H9 (cell line): ENCODE results near the gene CASQ2. TPM values are rescaled to one million over a fixed set of nuclear protein-coding genes. Genes with fewer than 3 reads are reported as not detected.

ENCODE experiments used
- DNase-seq: peaks from one replicate; pipeline ENCODE4 v3.0.0-alpha.2; 2017
- H2AFZ ChIP-seq: one replicate; pipeline ENCODE4 v1.6.1; 2013; ENCODE audit warnings: mild to moderate bottlenecking, low read length, control low read depth, moderate library complexity
- H2AK5ac ChIP-seq: 2 replicates; pipeline ENCODE4 v1.6.1; 2013; ENCODE audit warnings: low read length, control low read depth, mixed read lengths; ENCODE audit not compliant: insufficient read length
- H2BK120ac ChIP-seq: one replicate; pipeline ENCODE4 v1.6.1; 2013; ENCODE audit warnings: low read depth, mild to moderate bottlenecking, low read length, control low read depth, inconsistent platforms; ENCODE audit not compliant: poor library complexity, severe bottlenecking
- H2BK12ac ChIP-seq: 2 replicates; pipeline ENCODE4 v1.6.1; 2013; ENCODE audit warnings: low read length, control low read depth, mixed read lengths, low read depth; ENCODE audit not compliant: insufficient read length
- H2BK15ac ChIP-seq: 2 replicates; pipeline ENCODE4 v1.6.1; 2013; ENCODE audit warnings: low read depth, low read length, control low read depth
- H2BK20ac ChIP-seq: one replicate; pipeline ENCODE4 v1.6.1; 2013; ENCODE audit warnings: low read depth, mild to moderate bottlenecking, low read length, control low read depth, inconsistent platforms; ENCODE audit not compliant: poor library complexity, severe bottlenecking
- H2BK5ac ChIP-seq: 2 replicates; pipeline ENCODE4 v1.6.1; 2013; ENCODE audit warnings: low read length, control low read depth, mixed read lengths; ENCODE audit not compliant: insufficient read length
- H3K14ac ChIP-seq: 2 replicates; pipeline ENCODE4 v1.6.1; 2013; ENCODE audit warnings: low read length, control low read depth; ENCODE audit not compliant: insufficient read depth
- H3K18ac ChIP-seq: 2 replicates; pipeline ENCODE4 v1.6.1; 2013; ENCODE audit warnings: low read depth, mild to moderate bottlenecking, mixed read lengths, low read length, control low read depth; ENCODE audit not compliant: insufficient read length
- H3K23ac ChIP-seq: 2 replicates; pipeline ENCODE4 v1.6.1; 2013; ENCODE audit warnings: low read length, control low read depth, mixed read lengths, low read depth; ENCODE audit not compliant: insufficient read length
- H3K23me2 ChIP-seq: 2 replicates; pipeline ENCODE4 v1.6.1; 2013; ENCODE audit warnings: low read depth, mild to moderate bottlenecking, mixed read lengths, low read length, control low read depth; ENCODE audit not compliant: insufficient read length, poor library complexity, severe bottlenecking
- H3K27ac ChIP-seq: 2 replicates; pipeline ENCODE4 v1.5.1; 2013; ENCODE audit warnings: low read length, control low read depth, mixed read lengths, low read depth; ENCODE audit not compliant: insufficient read length
- H3K27me3 ChIP-seq: 2 replicates; pipeline ENCODE4 v1.6.1; 2013; ENCODE audit warnings: low read length, control low read depth, inconsistent platforms; ENCODE audit not compliant: insufficient read depth
- H3K4ac ChIP-seq: 2 replicates; pipeline ENCODE4 v1.6.1; 2013; ENCODE audit warnings: low read depth, mild to moderate bottlenecking, control low read depth, inconsistent platforms, low read length, moderate library complexity
- H3K4me1 ChIP-seq: 2 replicates; pipeline ENCODE4 v1.6.1; 2013; ENCODE audit warnings: low read length, control low read depth, inconsistent platforms; ENCODE audit not compliant: insufficient read depth
- H3K4me2 ChIP-seq: 2 replicates; pipeline ENCODE4 v1.6.1; 2013; ENCODE audit warnings: low read length, control low read depth, mixed read lengths; ENCODE audit not compliant: insufficient read length, insufficient read depth
- H3K56ac ChIP-seq: 2 replicates; pipeline ENCODE4 v1.6.1; 2013; ENCODE audit warnings: low read depth, mild to moderate bottlenecking, mixed read lengths, low read length, control low read depth; ENCODE audit not compliant: insufficient read length
- H3K79me1 ChIP-seq: 2 replicates; pipeline ENCODE4 v1.6.1; 2013; ENCODE audit warnings: low read depth, mild to moderate bottlenecking, moderate library complexity, low read length, control low read depth, inconsistent platforms; ENCODE audit not compliant: insufficient read depth, poor library complexity, severe bottlenecking
- H3K79me2 ChIP-seq: 2 replicates; pipeline ENCODE4 v1.6.1; 2013; ENCODE audit warnings: low read length, control low read depth, inconsistent platforms; ENCODE audit not compliant: insufficient read depth
- H3K9ac ChIP-seq: 2 replicates; pipeline ENCODE4 v1.6.1; 2013; ENCODE audit warnings: low read length, control low read depth, mixed read lengths; ENCODE audit not compliant: insufficient read length; ENCODE audit errors: extremely low read depth
- H3K9me3 ChIP-seq: one replicate; pipeline ENCODE4 v1.6.1; 2013; ENCODE audit warnings: low read depth, low read length, inconsistent platforms; ENCODE audit not compliant: control insufficient read depth
- H3T11ph ChIP-seq: one replicate; pipeline ENCODE4 v1.6.1; 2013; ENCODE audit warnings: mild to moderate bottlenecking, low read length, control low read depth, inconsistent platforms
- H4K20me1 ChIP-seq: one replicate; pipeline ENCODE4 v1.6.1; 2013; ENCODE audit not compliant: control insufficient read depth, insufficient read length, insufficient read depth
- H4K5ac ChIP-seq: 2 replicates; pipeline ENCODE4 v1.6.1; 2013; ENCODE audit warnings: low read depth, mild to moderate bottlenecking, mixed read lengths, low read length, control low read depth; ENCODE audit not compliant: insufficient read length
- H4K8ac ChIP-seq: replicated peaks from 2 replicates; pipeline ENCODE4 v1.6.1; 2013; ENCODE audit warnings: low read length, control low read depth, mixed read lengths, low read depth; ENCODE audit not compliant: insufficient read length
- H4K91ac ChIP-seq: 2 replicates; pipeline ENCODE4 v1.6.1; 2013; ENCODE audit warnings: low read depth, mild to moderate bottlenecking, moderate library complexity, mixed read lengths, low read length, control low read depth; ENCODE audit not compliant: insufficient read length
- H3K27ac Mint-ChIP-seq, 3 experiments: 2 replicates in 2 of 3; 3 replicates in 1 of 3; pipeline ENCODE4 v1.8.0; 2020 to 2021; ENCODE audit warnings: mixed read lengths in 3 of 3, mild to moderate bottlenecking in 1 of 3, moderate library complexity in 1 of 3
- H3K27me3 Mint-ChIP-seq: 2 replicates; pipeline ENCODE4 v1.8.0; 2021; ENCODE audit warnings: low read depth, mild to moderate bottlenecking, moderate library complexity, mixed read lengths
- H3K36me3 Mint-ChIP-seq, 3 experiments: 2 replicates in 2 of 3; 3 replicates in 1 of 3; pipeline ENCODE4 v1.8.0; 2020 to 2021; ENCODE audit warnings: low read depth in 3 of 3, mixed read lengths in 3 of 3; ENCODE audit not compliant: insufficient read depth in 1 of 3
- H3K4me1 Mint-ChIP-seq, 2 experiments: 2 replicates each; pipeline ENCODE4 v1.8.0; 2020; ENCODE audit warnings: mixed read lengths in 2 of 2
- H3K4me3 Mint-ChIP-seq, 2 experiments: 2 replicates in 1 of 2; 3 replicates in 1 of 2; pipeline ENCODE4 v1.8.0; 2020 to 2021; ENCODE audit warnings: mild to moderate bottlenecking in 2 of 2, mixed read lengths in 2 of 2, moderate library complexity in 1 of 2
- H3K9me3 Mint-ChIP-seq, 2 experiments: 2 replicates in 1 of 2; 3 replicates in 1 of 2; pipeline ENCODE4 v1.8.0; 2020; ENCODE audit warnings: mild to moderate bottlenecking in 2 of 2, mixed read lengths in 2 of 2, moderate library complexity in 1 of 2
- WGBS: extraction: QIAGEN DNeasy Blood & Tissue Kit; methylation state at CpG from one replicate; pipeline ENCODE4 v1.1.7; 2013; ENCODE audit warnings: missing lambda C conversion rate, low lambda C conversion rate, mixed read lengths; ENCODE audit not compliant: insufficient read length; ENCODE audit errors: extremely low coverage; 5-methylcytosine and 5-hydroxymethylcytosine counted together
- total RNA-seq: library from RNA; stranded (reverse); gene quantifications from 2 replicates; pipeline ENCODE4 v1.2.1, GENCODE V29; 2021
- TF ChIP-seq, protein P1 (sequence below): fragments of 200-600 bp; sonication (generic); conservative IDR thresholded peaks from 3 replicates; pipeline ENCODE4 v1.8.0; 2021; ENCODE audit warnings: antibody characterized with exemption, mild to moderate bottlenecking

CASQ2 gene
- total RNA-seq, 1 experiment from 2014 or later, result not detected

DNA sequence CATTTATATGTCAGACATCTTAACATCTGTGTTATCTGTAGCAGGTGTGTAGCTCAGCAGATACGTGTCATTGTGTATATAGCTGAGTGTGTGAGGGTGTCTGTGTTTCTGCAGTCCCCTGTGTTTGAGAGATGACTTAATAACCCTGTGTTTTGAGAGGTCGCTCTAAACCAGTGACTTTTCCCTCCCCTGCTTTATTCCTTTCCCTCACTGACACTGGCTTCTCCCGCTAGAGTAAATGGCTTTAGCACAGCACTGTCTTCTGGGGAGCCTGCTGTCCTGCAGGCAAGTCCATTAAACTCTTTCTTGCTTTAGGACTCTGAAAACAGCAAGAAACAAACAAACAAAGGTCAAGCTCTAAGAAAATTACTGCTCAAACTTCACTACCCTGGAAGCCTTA lies 73.7 kb downstream of the CASQ2 start:
- Histone ChIP-seq H4K20me1 (no peaks in the 10 kb centered on the region), H3K4ac (no peak overlapping the region), H3K9me3 (no peaks in the 10 kb centered on the region), H3T11ph (no peak overlapping the region), H2AFZ (no peak overlapping the region), H2BK12ac (no peak overlapping the region), H2AK5ac (no peak overlapping the region), H3K27me3 (no peaks in the 10 kb centered on the region), H3K79me2 (no peaks in the 10 kb centered on the region), H2BK5ac (no peak overlapping the region), H3K27ac (no peak overlapping the region), H4K91ac (no peak overlapping the region), H2BK15ac (no peak overlapping the region), H3K23me2 (no peaks in the 10 kb centered on the region), H2BK120ac (no peak overlapping the region), H3K79me1 (no peaks in the 10 kb centered on the region), H2BK20ac (no peak overlapping the region), H3K14ac (no peak overlapping the region), H3K9ac (no peak overlapping the region), H3K4me1 (no peaks in the 10 kb centered on the region), H3K23ac (no peak overlapping the region), H3K18ac (no peak overlapping the region), H3K4me2 (no peak overlapping the region), H3K56ac (no peak overlapping the region), H4K8ac (no peak overlapping the region), H4K5ac (no peak overlapping the region)
- Mint-ChIP-seq H3K36me3 (peaks cover 2 to 21% (median 17%) of the 10 kb centered on the region in 3 experiments; a peak in 5 of 7 replicates), H3K27me3 (peaks cover 2% of the 10 kb centered on the region), H3K27ac (peak overlapping the region in 1 of 3 experiments; percentile 82; a peak in 1 of 7 replicates), H3K9me3 (no peaks in the 10 kb centered on the region), H3K4me1 (peaks cover 0 to 5% of the 10 kb centered on the region in 2 experiments), H3K4me3 (no peak overlapping the region)
- TF ChIP-seq, protein P1, sequence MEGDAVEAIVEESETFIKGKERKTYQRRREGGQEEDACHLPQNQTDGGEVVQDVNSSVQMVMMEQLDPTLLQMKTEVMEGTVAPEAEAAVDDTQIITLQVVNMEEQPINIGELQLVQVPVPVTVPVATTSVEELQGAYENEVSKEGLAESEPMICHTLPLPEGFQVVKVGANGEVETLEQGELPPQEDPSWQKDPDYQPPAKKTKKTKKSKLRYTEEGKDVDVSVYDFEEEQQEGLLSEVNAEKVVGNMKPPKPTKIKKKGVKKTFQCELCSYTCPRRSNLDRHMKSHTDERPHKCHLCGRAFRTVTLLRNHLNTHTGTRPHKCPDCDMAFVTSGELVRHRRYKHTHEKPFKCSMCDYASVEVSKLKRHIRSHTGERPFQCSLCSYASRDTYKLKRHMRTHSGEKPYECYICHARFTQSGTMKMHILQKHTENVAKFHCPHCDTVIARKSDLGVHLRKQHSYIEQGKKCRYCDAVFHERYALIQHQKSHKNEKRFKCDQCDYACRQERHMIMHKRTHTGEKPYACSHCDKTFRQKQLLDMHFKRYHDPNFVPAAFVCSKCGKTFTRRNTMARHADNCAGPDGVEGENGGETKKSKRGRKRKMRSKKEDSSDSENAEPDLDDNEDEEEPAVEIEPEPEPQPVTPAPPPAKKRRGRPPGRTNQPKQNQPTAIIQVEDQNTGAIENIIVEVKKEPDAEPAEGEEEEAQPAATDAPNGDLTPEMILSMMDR, result no peak
- no peak for DNase-seq
- WGBS, result no CpG with 5 or more reads among the region's 3 CpGs
